Measurements from ENCODE around the gene PPP1R12C. TPM values are rescaled to one million over a fixed set of nuclear protein-coding genes. Genes with fewer than 3 reads are reported as not detected.

Gene PPP1R12C
- total RNA-seq, 4 donors from 2014 or later: 30.0 to 149 (median 69.6) TPM

DNA sequence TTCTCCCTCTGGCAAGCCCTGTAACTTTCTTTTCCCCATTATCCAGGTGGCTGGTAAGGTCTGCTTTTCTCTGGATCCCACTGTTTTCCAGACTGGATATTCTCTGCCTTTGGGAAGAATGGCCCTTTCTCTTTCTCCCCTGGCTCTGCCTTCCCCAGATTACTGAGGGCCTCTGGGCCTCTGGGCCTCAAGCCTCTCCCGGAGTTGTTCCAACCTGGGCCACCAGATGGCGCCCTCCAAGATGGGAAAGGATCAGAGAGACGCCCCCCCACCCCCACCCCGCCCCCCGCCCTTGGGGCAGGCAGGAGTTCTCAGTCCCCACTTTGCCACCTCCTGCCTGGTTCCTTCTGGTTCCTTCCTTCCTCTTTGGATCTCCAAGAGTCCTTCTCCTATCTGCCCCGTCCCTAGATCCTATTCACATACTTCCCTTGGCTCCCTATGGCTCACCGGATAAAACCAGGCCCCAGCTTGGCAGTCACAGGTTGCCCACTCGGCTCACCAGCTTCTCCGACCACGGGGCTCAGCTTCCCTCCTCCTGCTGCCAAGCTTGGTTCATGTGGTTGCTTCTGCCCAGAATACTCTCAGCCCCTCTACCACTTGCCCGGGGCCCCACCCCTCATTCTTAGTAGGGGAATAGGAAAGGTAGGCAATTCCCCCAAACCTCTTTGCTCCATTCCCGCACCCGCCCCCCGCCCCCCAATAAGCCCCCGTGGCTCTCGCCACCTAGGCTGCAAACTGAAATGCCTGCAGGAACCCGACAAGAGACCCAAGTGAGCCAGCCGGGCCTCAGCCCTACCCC is 28.7 kb downstream of the PPP1R12C start:
- TF ChIP-seq, protein P1, sequence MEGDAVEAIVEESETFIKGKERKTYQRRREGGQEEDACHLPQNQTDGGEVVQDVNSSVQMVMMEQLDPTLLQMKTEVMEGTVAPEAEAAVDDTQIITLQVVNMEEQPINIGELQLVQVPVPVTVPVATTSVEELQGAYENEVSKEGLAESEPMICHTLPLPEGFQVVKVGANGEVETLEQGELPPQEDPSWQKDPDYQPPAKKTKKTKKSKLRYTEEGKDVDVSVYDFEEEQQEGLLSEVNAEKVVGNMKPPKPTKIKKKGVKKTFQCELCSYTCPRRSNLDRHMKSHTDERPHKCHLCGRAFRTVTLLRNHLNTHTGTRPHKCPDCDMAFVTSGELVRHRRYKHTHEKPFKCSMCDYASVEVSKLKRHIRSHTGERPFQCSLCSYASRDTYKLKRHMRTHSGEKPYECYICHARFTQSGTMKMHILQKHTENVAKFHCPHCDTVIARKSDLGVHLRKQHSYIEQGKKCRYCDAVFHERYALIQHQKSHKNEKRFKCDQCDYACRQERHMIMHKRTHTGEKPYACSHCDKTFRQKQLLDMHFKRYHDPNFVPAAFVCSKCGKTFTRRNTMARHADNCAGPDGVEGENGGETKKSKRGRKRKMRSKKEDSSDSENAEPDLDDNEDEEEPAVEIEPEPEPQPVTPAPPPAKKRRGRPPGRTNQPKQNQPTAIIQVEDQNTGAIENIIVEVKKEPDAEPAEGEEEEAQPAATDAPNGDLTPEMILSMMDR (IDR thresholded peaks at IDR 0.05; ENCODE audit: low read depth): no peak

DNA sequence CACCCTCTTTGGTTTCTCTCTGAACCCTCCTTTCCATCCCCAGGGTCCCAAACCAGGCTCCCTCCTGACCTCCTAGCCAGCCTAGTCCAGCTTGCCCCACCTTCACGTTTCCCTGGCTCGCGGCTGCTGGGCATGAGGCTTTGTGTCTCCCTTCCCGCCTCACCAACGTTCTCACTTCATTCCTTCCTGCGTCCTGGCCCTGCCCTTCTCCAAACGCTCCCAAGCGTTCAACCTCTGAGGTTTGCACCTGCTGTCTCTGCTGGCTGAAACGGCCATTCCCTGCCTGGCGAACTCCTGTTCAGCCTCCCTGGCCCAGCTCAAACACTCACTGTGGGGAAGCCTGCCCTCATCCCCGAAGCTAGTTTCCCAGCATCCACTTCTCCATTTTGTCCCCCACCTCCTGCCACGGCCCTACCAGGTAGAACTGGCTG is 29.4 kb downstream of the PPP1R12C start:
- TF ChIP-seq, protein P1 (IDR thresholded peaks at IDR 0.05; ENCODE audit: low read depth): no peak

DNA sequence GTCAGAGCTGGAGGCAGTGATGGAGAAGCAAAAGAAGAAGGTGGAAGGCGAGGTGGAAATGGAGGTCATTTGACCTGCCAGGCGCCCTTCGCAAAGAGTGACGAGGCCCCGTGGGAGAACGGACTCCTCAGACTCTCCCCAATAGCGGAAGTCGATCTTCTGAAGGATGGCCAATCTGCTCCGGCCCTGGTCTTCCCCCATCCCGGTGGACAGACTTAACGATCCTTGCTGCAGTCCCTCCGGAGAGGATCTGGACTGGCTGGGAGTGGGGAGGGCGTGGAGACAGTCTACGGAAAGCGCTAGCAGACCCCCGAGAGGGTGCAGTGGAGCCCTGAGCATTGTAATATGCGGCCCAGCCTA is 29.9 kb downstream of the PPP1R12C start:
- TF ChIP-seq, protein P1 (IDR thresholded peaks at IDR 0.05; ENCODE audit: low read depth): no peak

DNA sequence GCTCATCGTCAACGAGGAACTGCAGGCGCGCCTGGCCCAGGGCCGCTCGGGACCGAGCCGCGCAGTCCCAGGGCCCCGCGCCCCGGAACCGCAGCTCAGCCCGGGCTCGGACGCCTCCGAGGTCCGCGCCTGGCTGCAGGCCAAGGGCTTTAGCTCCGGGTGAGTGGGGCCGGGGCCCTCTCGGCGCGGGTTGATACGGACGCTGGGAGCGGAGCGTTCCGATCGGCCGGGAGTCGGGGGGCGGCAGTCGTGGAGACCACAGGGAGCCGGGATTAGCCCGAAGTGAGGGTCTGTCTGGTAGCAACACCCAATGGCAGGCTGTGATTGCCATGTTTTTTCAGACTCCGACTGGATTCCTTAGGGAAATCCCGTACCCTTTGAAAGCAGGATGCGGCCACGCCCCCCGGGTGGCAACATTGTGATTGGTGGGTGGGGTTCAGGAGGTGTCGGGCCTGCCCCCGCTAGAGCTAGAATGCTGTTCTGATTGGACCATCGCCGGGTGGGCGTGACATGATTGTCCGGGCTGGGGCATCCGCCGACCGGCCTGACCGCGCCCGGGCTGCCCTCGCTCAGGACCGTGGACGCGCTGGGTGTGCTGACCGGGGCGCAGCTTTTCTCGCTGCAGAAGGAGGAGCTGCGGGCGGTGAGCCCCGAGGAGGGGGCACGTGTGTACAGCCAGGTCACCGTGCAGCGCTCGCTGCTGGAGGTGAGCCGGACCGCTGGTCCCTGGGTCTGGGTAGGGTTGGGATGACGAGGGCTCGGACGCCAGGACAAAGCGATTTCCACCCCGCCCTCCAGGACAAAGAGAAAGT is 30.5 kb downstream of the PPP1R12C start:
- TF ChIP-seq, protein P1 (IDR thresholded peaks at IDR 0.05; ENCODE audit: low read depth): no peak

DNA sequence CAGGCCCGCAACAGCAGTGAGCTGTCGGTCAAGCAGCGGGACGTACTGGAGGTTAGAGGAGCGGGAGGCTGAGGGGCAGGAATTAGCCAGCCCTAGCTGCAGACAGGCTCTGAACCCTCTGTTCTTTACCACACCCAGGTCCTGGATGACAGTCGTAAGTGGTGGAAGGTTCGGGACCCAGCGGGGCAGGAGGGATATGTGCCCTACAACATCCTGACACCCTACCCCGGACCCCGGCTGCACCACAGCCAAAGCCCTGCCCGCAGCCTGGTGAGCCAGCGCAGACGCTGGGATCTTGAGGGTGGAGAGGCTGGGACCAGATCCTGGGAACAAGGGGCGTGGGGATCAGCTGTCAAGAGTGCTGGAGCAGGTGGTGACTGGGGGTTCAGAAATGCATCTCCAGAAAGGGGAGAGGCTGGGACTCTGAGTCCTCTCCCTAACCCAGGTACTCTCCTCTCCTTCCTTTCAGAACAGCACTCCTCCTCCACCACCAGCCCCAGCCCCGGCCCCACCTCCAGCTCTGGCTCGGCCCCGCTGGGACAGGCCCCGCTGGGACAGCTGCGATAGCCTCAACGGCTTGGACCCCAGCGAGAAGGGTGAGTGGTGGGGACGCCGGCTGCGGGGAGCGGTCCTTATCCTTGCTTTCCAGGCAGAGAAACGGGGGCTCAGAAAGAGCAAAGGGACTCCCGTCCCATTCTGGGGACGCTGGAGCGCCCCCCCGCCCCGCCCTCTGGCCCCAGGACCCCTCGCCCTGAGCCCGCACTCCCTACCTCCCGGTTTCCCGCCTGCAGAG is 31.3 kb downstream of the PPP1R12C start:
- TF ChIP-seq, protein P1 (IDR thresholded peaks at IDR 0.05; ENCODE audit: low read depth): no peak

DNA sequence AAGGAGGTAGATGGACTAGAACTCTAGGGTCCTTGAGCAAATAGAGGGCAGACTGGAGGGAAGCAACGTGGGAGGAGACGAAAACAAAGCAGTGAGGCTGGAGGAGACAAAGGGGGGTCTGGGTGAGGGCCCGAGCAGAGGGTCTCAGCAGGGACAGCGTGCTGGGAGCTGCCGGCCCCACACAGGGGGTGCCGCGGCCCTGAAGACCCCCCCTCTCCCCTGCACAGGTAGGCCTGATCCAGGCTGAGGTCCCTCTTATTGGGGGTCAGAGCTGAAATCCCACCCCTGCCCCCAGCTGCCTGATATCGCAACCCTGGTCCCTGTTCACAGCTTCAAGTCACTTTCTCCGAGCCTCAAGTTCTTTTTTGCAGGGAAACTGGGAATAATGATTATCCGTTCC is 33.0 kb downstream of the PPP1R12C start:
- TF ChIP-seq, protein P1 (IDR thresholded peaks at IDR 0.05; ENCODE audit: low read depth): no peak
